ENCODE data around the gene WSCD1.

Gene WSCD1

GRCh38 chr17:6092182-6092902 is 22.2 kb downstream of the WSCD1 start:
- TF ChIP-seq REST (IDR thresholded peaks at IDR 0.05; ENCODE audit: insufficient read depth in 1 of 2, low read depth in 2 of 2, low read length in 2 of 2) (no peak), POLR2AphosphoS5 (IDR thresholded peaks at IDR 0.05; ENCODE audit: low read depth, low read length) (no peak)

- TF ChIP-seq TAF1 (IDR thresholded peaks at IDR 0.05; ENCODE audit: borderline replicate concordance, insufficient read depth, low read length), result no peak
- TF ChIP-seq FOXP2 (optimal IDR thresholded peaks at IDR 0.05; ENCODE audit: borderline replicate concordance, extremely low read depth, extremely low read length, insufficient read depth), result no peak
- TF ChIP-seq POLR2AphosphoS5 (IDR thresholded peaks at IDR 0.05; ENCODE audit: low read depth, low read length), result no peak
- TF ChIP-seq SIN3A (IDR thresholded peaks at IDR 0.05; ENCODE audit: borderline replicate concordance, insufficient read depth, low read length), result no peak
- no peak for TF ChIP-seq REST (IDR thresholded peaks at IDR 0.05; ENCODE audit: insufficient read depth in 1 of 2, low read depth in 2 of 2, low read length in 2 of 2)
Measured at GRCh38 chr17:6092903-6093468, 22.8 kb downstream of the WSCD1 start.

GRCh38 chr17:6094453-6094852 is 24.3 kb downstream of the WSCD1 start:
- TF ChIP-seq POLR2AphosphoS5 (IDR thresholded peaks at IDR 0.05; ENCODE audit: low read depth, low read length) (no peak), FOXP2 (optimal IDR thresholded peaks at IDR 0.05; ENCODE audit: borderline replicate concordance, extremely low read depth, extremely low read length, insufficient read depth) (no peak), TAF1 (IDR thresholded peaks at IDR 0.05; ENCODE audit: borderline replicate concordance, insufficient read depth, low read length) (no peak), SIN3A (IDR thresholded peaks at IDR 0.05; ENCODE audit: borderline replicate concordance, insufficient read depth, low read length) (no peak), REST (IDR thresholded peaks at IDR 0.05; ENCODE audit: insufficient read depth in 1 of 2, low read depth in 2 of 2, low read length in 2 of 2) (no peak)

GRCh38 chr17:6094926-6095325 is 24.7 kb downstream of the WSCD1 start:
- no peak for TF ChIP-seq SIN3A (IDR thresholded peaks at IDR 0.05; ENCODE audit: borderline replicate concordance, insufficient read depth, low read length)
- no peak for TF ChIP-seq TAF1 (IDR thresholded peaks at IDR 0.05; ENCODE audit: borderline replicate concordance, insufficient read depth, low read length)
- no peak for TF ChIP-seq FOXP2 (optimal IDR thresholded peaks at IDR 0.05; ENCODE audit: borderline replicate concordance, extremely low read depth, extremely low read length, insufficient read depth)
- no peak for TF ChIP-seq REST (IDR thresholded peaks at IDR 0.05; ENCODE audit: insufficient read depth in 1 of 2, low read depth in 2 of 2, low read length in 2 of 2)
- no peak for TF ChIP-seq POLR2AphosphoS5 (IDR thresholded peaks at IDR 0.05; ENCODE audit: low read depth, low read length)
